Activated gamma-delta T cell treated with anti-CD3 and anti-CD28 coated beads, Interleukin-2, amount 50 U/mL, for 16 hours (primary cell): Measurements from ENCODE around the gene ZNF750.

ENCODE experiments used
- DNase-seq: peaks from one replicate; pipeline ENCODE4 v3.0.0-alpha.2; 2020; ENCODE audit warnings: low read depth

Gene ZNF750

DNA sequence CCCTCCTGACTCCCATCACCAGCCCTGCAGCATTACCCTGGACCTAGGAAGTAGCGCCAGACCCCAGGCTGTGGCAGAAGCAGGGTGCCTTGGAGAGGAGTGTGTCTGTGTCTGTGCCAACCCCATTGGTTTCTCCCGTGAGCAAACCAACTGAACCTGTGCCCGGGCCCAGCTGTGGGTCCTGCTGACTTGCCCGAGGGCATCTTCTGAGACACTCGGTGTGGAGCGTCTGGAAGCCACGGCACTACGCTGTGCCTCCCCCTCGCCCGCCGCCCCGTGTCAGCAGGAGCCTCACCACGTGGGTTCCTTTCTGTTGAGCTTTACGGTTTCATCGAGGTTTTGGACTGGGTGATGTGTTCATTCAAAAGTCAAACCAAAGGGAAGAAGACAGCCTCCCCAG, 27.8 kb downstream of the ZNF750 start:
- no peak for DNase-seq

DNA sequence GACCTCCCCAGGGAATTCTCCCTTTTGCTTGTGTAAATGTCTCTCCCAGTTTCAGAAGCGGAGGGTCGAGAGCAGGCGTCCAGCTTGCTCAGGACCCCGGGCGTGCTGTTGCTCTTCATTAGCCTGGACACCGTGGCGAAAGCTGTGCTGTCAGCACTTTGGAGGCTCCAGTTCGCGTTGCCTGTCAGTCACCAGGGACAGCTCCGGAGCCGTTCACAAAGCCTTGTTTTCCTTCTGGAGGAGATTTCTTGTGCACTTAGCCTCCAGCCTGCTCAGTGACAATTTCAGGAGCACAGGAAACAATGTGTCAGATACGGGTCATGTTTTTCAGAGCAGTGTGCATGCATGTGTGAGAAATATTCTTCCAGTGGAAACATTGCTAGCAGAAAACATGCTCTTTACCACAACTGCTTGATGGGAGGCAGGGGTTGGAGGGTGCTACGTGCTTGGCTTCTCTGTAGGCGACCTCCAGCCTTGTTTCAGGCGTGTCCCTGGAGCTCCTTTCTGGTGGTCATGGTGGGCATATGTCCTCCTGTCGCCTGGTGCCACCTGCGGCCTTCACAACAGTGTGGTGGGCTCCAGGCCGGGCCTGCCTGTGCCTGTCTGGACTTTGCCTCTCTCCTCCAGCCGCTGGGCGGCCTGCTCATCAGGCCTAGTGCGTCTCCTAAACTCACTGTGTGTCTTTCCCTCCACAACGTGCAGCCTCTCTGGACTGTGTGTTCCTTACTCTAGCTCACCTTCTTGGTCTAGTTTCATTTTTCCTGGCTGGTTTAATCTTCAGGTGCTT, 29.0 kb downstream of the ZNF750 start:
- DNase-seq, result no peak

DNA sequence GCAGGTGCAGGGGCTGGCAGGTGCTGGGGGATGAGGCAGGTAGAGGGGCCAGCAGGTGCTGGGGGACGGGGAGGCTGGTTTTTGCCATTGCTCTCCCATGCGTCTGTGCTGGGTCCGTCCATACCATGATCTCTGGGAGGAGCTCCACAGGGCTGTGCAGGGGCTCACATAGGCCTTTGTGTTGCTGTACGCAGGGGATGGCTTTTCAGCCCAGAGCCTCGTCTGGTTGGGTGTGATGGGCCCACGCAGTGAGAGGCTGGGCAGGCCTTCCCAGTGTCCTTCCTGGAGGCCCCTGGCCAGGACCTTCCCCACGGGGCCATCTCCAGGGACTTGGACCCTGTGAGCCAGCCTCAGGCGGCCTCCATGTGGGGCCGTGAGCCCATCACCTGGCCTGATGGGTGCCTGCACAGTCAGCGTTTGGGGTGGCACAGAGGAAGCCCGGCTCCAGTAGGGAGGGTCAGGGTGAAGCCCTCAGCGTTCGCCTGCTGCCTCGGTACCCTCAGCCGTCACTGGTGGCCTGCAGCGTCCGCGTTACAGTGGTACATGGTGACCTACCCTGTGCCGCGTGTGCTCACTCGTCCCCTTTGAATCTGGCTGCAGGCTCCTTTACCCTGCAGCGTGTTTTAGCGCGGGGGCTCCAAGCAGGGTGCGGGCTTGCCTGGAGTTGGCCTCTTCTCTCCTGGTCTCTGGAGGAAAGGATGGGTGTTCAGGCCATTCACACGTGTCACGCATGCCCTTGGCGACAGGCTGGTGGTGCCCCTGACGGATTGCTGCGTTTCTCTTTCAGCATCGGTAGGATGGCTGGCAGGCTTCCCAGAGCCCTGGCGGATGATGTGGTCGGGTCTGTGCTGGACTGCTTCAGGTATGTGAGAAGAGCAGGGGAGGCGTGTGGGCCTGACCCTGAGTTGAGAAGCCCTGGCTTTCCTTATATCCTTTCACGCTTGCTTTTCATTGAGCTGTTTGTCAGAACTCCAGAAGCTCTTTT, 30.6 kb downstream of the ZNF750 start:
- DNase-seq, result no peak

DNA sequence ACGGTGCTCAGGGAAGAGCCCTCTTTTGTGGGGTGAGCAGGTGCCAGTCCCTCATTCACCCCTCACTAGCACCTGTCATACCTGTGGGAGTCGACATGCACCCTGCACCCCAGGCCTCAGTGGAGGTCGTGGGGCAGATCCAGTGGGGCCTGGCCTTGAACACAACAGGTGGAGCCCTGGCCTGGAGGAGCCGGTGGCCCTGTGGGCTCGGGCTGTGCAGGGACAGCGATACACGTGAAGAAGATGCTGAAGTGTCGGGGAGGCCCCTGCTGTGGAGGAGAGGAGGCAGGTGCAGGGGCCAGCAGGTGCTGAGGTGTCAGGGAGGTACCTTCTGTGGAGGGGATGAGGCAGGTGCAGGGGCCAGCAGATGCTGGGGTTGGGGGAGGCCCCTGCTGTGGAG, 31.8 kb downstream of the ZNF750 start:
- DNase-seq, result no peak

DNA sequence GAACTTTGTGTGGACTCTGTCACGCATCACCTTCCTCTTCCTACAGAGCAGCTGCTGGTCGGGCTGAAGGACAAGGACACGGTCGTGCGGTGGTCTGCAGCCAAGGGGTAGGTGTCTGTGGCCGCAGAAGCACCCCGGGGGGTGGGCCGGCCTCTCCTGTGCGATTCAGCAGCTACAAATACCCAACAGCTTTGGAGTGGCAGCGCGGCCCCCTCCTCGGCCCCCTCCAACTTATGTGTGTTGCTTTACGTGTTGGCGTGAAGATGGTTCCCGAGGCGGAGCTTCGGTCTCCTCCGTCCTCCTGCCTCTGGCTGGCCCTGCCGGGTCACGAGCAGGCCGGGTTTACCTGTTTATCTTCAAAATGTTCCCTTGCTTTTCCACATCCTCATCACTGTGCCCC, 32.3 kb downstream of the ZNF750 start:
- DNase-seq, result no peak

DNA sequence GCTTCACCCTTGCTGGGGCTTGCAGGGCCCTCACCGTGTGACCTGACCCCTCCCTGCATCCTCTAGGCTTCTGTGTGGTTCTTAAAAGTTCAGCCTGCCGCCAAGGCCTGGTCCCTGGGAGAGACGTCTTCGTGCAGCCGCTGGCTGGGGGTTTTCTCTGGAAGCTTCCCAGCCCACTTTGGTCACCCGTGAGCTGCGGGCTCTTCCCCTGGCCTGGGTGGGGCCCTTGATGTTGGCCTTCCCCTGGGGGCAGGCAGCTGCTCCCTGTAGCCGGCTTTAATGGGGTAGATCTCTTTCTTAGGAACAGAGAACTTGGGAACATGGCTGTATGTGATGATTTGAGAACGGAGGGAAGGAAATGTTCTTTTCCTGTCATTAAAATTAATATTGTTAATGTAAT, 32.7 kb downstream of the ZNF750 start:
- no peak for DNase-seq

DNA sequence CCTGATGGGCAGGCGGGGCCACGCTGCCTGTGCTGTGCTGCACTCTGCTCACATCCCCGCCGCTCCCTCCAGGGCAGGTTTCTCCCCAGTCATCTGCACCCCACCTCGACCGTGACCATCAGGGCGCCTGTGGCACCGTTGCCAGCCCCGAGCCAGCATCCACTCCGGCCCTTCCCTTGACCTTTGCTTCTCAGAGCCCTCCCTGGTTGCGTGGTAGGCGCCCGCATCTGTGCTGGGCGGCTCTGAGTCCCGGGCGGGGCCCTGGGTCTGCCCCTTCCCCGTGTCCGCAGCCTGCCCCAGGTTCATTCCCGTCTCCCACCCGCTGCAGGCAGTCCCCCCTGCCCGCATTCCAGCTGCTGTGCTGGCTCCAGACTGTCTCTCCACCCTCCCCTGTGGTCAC, 33.2 kb downstream of the ZNF750 start:
- DNase-seq, result no peak

DNA sequence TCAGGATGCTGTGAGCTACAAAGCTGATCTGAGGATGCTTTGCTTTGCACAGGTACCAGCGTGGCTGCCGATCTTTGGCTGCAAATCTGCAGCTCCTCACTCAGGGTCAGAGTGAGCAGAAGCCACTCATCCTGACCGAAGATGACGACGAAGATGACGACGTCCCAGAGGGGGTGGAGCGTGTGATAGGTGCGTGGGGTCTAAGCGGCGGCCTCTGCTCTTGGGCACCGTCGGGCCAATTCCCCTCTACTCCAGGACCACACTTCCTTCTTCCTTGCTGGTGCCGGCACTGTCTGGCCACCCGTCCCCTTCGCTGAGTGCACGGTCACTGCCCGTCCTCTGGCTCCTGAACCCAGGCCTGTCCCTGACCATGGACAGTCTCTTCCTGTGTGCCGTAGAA, 34.0 kb downstream of the ZNF750 start:
- no peak for DNase-seq

DNA sequence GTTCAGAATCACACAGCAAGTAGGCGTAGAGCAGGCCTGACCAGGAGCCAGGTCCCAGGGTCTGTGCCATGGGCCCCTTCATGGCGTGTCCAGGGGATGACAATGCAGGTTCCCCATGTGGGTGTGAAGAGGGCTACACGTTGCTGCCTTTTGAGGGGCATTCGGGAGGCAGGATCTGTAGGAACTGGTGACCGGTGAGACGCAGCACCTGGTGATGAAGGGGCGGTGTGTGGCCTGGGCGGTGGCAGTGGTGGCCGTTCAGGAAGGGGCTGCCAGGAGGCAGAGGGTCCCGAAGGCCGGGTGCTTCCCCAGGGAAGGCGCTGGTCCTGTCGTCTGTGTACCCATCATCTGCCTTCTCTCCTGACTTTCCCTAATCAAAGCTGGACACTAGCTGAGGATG, 34.6 kb downstream of the ZNF750 start:
- no peak for DNase-seq

DNA sequence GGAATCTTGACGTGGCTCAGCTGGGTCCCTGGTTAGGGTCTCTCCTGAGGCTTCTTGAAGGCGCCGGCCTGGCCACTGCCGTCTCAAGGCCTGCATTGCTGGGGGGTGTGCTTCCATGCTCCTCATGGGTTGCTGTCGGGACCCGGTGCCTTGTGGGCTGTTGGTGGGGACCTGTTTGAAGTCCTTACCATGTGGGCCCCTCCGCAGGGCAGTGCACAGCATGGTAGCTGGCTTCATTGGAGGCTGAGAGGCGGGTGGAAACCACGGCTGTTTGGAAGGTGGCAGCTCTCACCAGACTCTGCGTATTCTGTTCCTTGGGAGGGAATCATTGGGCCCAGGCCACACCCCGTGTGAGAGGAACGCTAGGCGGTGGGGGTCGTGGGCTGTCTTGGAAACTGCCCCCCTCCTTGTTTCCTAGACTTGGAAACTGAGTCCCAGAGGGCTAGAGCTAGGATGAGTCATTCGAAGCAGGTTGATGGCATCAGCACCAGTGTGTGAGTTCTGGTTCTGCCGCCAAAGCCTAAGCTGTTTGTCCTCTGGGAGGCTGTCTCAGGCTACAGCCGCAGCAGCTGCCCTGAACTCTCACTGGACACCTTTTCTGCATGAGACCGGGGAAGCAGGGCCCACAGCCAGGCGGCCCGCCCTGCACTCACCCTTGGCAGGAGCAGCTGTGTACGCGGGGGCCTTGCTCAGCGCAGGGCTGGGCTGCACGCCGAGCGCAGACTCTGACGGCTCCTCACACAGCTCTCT, 35.2 kb downstream of the ZNF750 start:
- no peak for DNase-seq

DNA sequence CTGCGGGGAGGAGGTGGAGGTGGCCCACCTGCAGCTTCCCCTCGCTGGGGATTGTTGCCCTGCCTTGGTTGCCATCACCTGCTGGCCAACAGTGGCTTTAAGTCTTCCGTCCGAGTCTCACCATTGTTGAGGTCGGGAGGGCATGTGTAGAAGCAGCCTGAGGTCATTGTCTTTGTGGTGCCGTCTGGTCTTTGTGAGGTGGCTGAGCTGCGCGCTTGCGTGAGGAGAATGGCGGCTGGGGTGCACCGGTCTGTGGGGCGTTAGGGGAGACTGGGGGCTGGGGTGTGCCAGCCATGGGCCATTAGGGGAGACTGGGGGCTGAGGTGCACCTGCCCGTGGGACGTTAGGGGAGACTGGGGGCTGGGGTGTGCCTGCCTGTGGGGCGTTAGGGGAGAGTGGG, 36.2 kb downstream of the ZNF750 start:
- DNase-seq, result no peak

DNA sequence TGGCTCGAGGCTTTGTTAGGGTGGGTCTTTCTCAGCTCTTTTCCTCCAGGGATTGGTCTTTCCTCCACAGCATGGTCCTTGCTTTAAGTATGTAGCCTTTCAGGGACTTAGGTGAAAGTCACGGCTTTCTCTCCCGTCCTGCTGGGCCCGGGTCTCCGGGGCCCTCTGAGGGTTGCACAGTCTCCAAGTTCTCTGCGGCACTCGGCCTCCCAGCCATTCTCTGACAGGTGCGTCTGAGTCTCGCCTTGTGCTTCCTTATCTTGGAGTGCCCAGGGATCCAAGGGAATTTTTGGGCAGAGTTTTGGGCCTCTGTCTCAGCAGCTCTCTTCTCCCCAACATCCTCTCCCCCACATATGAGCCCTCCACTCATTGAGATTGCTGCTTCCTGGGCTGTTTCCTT, 36.6 kb downstream of the ZNF750 start:
- DNase-seq, result no peak

DNA sequence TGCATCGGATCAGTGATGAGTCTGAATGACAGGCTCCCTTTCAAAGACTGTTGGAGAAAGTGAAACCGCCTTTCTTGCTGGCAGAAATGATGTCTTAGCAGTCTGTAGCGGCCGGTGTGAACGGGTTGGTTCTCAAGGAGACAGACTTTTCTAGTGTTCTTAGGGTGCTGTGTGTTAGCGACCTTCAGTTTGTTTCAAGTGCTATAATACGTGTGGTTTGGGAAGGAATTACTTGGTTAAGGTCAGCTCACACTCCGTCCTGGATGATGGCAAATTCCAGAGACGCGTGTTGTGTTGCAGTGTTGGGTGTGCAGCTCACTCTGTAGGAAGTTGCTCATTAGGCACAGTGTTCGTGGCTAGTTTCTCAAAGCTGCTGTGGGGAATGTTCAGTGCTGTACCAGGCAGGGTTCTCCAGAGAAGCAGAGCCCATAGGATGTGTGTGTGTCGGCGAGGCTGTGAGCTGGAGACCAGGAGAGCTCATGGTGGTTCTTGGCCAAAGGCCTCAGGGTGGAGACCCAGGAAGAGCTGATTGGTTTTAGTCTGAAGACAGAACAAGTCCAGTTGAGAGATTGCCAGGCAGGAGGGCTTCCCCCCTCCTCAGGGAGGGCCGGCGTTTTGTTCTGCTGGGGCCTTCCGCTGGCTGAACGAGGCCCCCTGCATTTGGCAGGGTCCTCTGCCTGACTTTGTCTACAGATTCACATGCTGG, 37.6 kb downstream of the ZNF750 start:
- DNase-seq, result no peak

DNA sequence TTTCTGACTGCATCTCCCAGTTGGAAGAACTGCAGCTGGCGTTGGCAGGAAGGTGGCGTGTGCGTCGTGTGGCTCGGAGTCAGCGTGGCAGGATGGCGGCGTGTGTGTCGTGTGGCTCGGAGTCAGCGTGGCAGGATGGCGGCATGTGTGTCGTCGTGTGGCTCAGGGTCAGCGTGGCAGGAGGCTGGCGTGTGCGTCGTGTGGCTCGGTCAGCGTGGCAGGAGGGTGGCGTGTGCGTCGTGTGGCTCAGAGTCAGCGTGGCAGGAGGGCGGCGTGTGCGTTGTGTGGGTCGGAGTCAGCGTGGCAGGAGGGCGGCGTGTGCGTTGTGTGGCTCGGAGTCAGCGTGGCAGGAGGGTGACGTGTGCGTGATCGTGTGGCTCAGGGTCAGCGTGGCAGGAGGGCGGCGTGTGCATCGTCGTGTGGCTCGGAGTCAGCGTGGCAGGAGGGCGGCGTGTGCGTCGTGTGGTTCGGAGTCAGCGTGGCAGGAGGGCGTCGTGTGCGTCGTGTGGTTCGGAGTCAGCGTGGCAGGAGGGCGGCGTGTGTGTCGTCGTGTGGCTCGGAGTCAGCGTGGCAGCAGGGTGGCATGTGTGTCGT, 38.3 kb downstream of the ZNF750 start:
- no peak for DNase-seq

DNA sequence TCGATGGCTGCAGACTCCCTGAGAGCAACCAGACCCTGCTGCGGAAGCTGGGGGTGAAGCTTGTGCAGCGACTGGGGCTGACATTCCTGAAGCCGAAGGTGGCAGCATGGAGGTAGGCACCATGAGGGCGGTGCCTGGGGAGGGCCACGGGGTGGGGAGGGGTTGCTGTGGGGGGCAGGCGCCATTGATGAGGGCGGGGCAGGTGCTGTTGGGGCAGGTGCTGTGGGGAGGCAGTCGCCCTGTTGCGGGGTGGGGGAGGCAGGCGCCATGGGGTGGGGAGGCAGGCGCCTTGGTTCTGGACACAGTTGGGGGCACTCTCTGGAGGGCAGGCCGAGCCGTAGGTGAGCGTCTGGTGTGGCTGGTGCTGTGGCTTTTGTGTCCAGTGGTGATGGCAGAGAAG, 38.9 kb downstream of the ZNF750 start:
- no peak for DNase-seq

DNA sequence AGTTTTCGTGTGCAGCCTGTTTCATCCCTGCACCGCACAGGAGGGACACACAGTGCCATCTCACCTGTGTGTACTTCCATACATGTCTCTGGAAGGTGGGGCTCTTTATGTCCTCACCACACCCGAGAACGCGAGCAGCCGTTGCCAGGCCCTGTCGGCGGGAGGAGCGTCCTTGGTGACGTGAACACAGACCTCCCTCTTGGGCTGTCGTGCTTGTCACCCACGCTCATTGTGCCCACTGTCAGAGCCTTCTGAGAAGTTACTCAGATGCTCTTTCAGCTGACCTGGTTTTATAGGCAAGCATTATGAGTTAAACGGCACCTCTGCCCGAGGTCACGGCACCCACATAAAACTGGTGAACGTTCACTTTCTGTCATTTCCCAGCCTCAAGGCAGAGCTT, 40.2 kb downstream of the ZNF750 start:
- no peak for DNase-seq

DNA sequence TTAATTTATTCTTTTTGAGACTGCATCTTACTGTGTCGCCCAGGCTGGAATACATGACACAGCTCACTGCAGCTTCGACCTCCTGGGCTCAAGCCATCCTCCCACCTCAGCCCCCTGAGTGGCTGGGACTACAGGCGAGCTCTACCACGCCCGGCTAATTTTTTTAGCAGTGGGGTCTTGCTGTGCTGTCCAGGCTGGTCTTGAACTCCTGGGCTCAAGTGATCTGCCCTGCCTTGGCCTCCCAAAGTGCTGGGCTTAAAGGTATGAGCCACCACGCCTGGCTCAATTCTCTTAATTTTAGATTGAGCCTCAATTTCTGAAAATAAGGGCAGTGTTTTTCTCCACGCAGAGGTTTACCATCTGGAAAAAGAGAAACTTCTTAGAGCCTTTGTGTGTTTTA, 41.1 kb downstream of the ZNF750 start:
- no peak for DNase-seq

DNA sequence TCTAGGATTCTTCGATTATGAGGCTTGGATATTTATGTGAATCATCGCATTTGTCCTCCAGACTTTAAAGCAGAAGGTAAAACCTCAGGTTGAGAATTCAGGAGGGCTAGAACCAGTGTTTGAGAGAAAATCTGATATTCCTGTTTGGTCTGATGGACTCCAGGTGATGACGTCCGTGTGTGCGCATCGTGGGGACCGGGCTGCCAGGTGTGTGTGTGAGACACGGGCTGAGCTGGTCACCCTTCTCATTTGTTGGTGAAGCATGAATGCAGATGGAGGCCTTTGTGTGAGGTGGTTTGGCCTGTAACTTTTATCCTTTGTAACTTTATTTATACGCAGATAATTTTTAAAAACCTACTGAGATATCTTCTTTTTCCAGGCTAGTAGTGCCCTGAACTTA, 42.8 kb downstream of the ZNF750 start:
- DNase-seq, result no peak

DNA sequence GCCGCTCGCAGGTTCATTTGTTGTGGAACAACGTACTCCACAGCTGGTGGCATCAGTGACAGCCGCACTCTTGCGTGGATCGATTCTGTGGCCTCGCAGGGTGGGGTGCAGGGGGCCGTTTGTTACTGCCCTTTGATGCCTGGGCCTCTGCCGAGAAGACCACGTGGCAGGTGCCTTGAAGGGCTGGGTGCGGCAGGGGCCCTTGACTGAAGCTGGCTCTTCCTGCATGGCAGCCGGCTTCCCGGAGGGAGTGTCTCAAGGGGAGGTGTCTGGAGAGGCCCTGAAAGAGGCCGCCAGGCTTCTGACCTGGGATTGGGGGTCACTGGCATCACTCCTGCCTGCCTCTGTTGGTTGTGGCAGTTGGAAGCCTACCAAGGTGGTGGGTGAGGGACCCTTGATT, 44.2 kb downstream of the ZNF750 start:
- DNase-seq, result no peak

DNA sequence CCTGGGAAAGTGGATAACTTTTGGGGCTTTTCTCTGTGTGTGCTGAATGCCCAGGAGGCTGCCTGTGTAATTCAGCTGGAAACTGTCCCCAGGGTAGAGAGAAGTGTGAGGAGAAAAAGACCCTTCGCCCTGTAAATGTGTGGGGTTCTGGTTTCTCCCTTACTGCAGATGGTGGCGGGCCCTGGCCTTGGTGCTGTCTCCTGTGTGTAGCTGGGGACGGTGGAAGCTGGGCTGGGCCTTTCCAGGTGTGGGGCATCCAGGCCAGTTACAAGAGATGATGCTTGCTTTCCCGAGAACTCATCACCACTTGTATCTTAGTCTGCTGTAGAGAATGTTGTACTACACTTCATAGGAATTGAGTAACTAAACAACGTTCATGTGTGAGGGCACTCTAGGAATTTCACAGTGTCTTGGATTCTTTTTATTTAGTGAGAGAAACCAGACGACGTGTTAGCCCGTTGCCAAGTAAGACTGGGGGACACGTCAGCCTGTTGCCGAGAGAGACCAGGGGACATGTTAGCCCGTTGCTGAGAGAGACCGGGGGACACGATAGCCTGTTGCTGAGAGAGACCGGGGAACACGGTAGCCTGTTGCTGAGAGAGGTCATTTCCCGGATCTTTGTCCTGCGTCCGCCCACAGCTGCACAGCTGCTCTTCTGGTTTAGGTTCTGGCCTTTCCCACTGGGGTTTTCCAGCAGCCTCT, 44.9 kb downstream of the ZNF750 start:
- DNase-seq, result no peak
